GM21529 (cell line): ENCODE results near the gene VMP1.
"Not testable (repeated sequence)": the region's sequence is repeated elsewhere in the genome, so short reads cannot be mapped to it uniquely, and the experiment has no call there.

Source experiments
- ATAC-seq: cut with Tn5 transposase; IDR thresholded peaks from one replicate; pipeline ENCODE4 v1.9.1; 2021; ENCODE audit not compliant: unreplicated experiment

Gene VMP1

GRCh38 chr17:59838052-59838916, 130.8 kb downstream of the VMP1 start:
- no peak for ATAC-seq

GRCh38 chr17:59839651-59840328, 132.3 kb downstream of the VMP1 start:
- no peak for ATAC-seq

GRCh38 chr17:59840329-59841090, 133.1 kb downstream of the VMP1 start:
- ATAC-seq = no peak

- not testable (repeated sequence) for ATAC-seq
These were observed 133.8 kb downstream of the VMP1 start for GRCh38 chr17:59841091-59841881.

GRCh38 chr17:59841882-59842263, 134.4 kb downstream of the VMP1 start:
- ATAC-seq = not testable (repeated sequence)

GRCh38 chr17:59842901-59843652, 135.6 kb downstream of the VMP1 start:
- ATAC-seq = peak; percentile 39

GRCh38 chr17:59844884-59845594, 137.6 kb downstream of the VMP1 start:
- no peak for ATAC-seq

- ATAC-seq = no peak
These were observed 138.3 kb downstream of the VMP1 start for GRCh38 chr17:59845595-59846393.

GRCh38 chr17:59846394-59847165, 139.1 kb downstream of the VMP1 start:
- peak; percentile 44 for ATAC-seq

- ATAC-seq = no peak
These were observed 140.9 kb downstream of the VMP1 start for GRCh38 chr17:59848385-59848668.

GRCh38 chr17:59848778-59849177, 141.3 kb downstream of the VMP1 start:
- peak; percentile 43 for ATAC-seq

GRCh38 chr17:59850311-59850710, 142.9 kb downstream of the VMP1 start:
- ATAC-seq = not testable (repeated sequence)

- no peak for ATAC-seq
These were observed 144.3 kb downstream of the VMP1 start for GRCh38 chr17:59851439-59852375.

- ATAC-seq = not testable (repeated sequence)
These were observed 145.4 kb downstream of the VMP1 start for GRCh38 chr17:59852847-59853167.

- ATAC-seq = peak; percentile 57
These were observed 145.9 kb downstream of the VMP1 start for GRCh38 chr17:59853168-59853918.
